Measurements from ENCODE around the gene ATRNL1. TPM values are rescaled to one million over a fixed set of nuclear protein-coding genes. Genes with fewer than 3 reads are reported as not detected.

The ATRNL1 gene, protein sequence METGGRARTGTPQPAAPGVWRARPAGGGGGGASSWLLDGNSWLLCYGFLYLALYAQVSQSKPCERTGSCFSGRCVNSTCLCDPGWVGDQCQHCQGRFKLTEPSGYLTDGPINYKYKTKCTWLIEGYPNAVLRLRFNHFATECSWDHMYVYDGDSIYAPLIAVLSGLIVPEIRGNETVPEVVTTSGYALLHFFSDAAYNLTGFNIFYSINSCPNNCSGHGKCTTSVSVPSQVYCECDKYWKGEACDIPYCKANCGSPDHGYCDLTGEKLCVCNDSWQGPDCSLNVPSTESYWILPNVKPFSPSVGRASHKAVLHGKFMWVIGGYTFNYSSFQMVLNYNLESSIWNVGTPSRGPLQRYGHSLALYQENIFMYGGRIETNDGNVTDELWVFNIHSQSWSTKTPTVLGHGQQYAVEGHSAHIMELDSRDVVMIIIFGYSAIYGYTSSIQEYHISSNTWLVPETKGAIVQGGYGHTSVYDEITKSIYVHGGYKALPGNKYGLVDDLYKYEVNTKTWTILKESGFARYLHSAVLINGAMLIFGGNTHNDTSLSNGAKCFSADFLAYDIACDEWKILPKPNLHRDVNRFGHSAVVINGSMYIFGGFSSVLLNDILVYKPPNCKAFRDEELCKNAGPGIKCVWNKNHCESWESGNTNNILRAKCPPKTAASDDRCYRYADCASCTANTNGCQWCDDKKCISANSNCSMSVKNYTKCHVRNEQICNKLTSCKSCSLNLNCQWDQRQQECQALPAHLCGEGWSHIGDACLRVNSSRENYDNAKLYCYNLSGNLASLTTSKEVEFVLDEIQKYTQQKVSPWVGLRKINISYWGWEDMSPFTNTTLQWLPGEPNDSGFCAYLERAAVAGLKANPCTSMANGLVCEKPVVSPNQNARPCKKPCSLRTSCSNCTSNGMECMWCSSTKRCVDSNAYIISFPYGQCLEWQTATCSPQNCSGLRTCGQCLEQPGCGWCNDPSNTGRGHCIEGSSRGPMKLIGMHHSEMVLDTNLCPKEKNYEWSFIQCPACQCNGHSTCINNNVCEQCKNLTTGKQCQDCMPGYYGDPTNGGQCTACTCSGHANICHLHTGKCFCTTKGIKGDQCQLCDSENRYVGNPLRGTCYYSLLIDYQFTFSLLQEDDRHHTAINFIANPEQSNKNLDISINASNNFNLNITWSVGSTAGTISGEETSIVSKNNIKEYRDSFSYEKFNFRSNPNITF (N-terminal part only)
- total RNA-seq (2021; fragmentation: NEBNext Ultra II Directional; extraction: Animal tissue kit (Norgen Biotek cat#: 25700)), result under 1 TPM in 3 of 6 experiments, not detected in 3; 0.08 to 0.23 (median 0.09) TPM
- long read RNA-seq, result 0 reads

DNA sequence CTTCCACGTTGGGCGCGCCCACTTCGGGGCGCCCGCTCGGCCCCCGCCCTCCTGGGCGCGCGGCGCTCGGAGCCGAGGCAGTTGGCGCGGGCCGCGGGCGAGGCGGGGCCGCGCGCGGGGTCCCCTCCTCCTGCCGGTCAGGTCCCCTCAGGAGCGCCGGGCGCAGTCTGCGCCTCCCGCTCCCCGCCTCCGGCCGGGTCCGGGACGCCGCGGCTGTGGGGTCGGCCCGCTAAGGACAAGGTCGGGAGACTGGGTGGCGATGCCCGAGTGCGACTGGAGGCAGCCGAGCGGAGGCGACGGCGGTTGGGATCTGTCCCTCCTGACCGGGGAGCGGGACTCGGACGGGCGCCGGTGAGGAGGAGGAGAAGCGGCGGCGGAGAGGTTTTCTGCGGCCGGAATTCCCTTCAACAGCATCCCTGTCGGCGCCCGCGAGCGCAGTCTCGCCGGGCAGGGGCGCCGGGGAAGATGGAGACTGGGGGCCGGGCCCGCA lies at the start of gene ATRNL1:
Gene ATRNL1 (plus strand): TSS at position 80 of the 490 bp plus-strand sequence. CDS start 386 bp downstream, at position 466.
- Mint-ChIP-seq H3K36me3 (ENCODE audit: low read depth) (no peaks in the 10 kb centered on the region), H3K9me3 (no peaks in the 10 kb centered on the region), H3K27me3 (ENCODE audit: insufficient read depth) (peaks cover 27% of the 10 kb centered on the region), H3K4me3 (peak within 1 kb of the TSS; percentile 81), H3K27ac (no peak within 1 kb of the TSS), H3K4me1 (ENCODE audit: low read depth) (peaks cover 14% of the 10 kb centered on the region)
- TF ChIP-seq, protein P1, sequence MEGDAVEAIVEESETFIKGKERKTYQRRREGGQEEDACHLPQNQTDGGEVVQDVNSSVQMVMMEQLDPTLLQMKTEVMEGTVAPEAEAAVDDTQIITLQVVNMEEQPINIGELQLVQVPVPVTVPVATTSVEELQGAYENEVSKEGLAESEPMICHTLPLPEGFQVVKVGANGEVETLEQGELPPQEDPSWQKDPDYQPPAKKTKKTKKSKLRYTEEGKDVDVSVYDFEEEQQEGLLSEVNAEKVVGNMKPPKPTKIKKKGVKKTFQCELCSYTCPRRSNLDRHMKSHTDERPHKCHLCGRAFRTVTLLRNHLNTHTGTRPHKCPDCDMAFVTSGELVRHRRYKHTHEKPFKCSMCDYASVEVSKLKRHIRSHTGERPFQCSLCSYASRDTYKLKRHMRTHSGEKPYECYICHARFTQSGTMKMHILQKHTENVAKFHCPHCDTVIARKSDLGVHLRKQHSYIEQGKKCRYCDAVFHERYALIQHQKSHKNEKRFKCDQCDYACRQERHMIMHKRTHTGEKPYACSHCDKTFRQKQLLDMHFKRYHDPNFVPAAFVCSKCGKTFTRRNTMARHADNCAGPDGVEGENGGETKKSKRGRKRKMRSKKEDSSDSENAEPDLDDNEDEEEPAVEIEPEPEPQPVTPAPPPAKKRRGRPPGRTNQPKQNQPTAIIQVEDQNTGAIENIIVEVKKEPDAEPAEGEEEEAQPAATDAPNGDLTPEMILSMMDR (IDR thresholded peaks at IDR 0.05), result no peak
- DNase-seq, result no peak

DNA sequence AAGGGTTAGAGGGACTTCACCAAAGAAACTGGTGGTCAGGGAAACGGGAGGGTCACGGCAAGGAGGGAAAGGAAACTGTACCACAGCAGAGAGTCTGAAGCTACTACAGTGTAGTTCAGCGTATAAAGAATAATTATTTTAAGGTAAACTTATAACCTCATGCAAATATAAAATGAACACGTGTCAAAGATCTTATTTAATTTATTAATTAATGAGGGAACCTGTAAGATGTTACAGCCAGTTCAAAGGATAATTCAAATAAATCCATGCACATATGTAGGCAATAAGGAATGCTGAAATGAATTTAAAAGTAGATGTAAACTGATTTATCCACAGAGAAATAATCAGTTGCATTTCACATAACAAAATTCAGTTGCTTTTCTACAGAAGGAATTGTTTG lies 49.4 kb upstream of the ATRNL1 start:
- Mint-ChIP-seq H3K4me3 (no peak overlapping the region), H3K27ac (no peak overlapping the region), H3K27me3 (ENCODE audit: insufficient read depth) (peaks cover 7% of the 10 kb centered on the region), H3K4me1 (ENCODE audit: low read depth) (peaks cover under 1% of the 10 kb centered on the region; the same call in 1 of the 2 replicates), H3K36me3 (ENCODE audit: low read depth) (no peaks in the 10 kb centered on the region), H3K9me3 (no peaks in the 10 kb centered on the region; the same call in 1 of the 2 replicates)
- TF ChIP-seq, protein P1 (IDR thresholded peaks at IDR 0.05), result no peak
- DNase-seq, result no peak

DNA sequence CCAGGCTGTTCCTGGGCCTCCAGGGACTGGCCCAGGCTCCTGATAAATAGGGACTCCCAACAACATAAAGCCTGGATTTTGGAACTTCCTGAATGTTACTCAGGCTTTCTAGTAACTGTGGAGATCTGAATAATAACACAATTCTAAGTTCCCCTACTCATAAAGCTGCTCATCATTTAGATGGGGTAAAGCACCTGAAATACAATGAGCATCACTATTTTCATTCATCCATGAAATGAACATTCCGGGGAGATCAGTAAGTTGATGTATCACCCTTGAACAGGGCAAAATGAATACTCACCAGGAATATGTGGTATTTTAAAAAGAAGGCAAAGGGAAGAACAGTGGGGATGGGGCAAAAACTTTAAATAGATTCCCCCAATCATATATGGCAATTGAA lies 48.3 kb upstream of the ATRNL1 start:
- no peak for DNase-seq
- Mint-ChIP-seq H3K27ac (no peak overlapping the region), H3K4me3 (no peak overlapping the region), H3K4me1 (ENCODE audit: low read depth) (peaks cover 12% of the 10 kb centered on the region), H3K27me3 (ENCODE audit: insufficient read depth) (peaks cover 2% of the 10 kb centered on the region), H3K9me3 (no peaks in the 10 kb centered on the region; the same call in 1 of the 2 replicates), H3K36me3 (ENCODE audit: low read depth) (no peaks in the 10 kb centered on the region)
- TF ChIP-seq, protein P1 (IDR thresholded peaks at IDR 0.05), result no peak

DNA sequence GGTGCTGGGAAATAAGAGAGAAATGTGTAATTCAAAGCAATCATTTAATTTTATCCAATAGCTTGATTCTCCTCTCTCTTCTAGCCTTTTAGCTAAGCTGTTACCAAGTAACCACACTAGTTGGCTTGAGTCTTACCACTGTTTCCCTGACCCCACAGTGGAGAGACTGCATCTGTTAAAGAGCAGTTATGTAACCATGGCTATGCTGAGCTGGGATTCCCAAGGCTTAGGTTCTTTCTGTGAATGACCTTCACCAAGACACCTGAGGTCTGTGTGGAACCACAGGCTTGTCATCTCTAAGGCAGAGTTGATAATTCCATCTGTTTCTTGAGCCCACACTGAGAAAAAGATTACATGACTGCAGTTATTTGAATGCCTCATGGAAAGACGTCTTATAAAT lies 47.7 kb upstream of the ATRNL1 start:
- H3K36me3 Mint-ChIP-seq (ENCODE audit: low read depth), result no peaks in the 10 kb centered on the region
- H3K27ac Mint-ChIP-seq, result no peak overlapping the region
- peaks cover 2% of the 10 kb centered on the region for H3K27me3 Mint-ChIP-seq (ENCODE audit: insufficient read depth)
- TF ChIP-seq, protein P1 (IDR thresholded peaks at IDR 0.05), result no peak
- H3K9me3 Mint-ChIP-seq, result no peaks in the 10 kb centered on the region; the same call in 1 of the 2 replicates
- H3K4me3 Mint-ChIP-seq, result no peak overlapping the region
- DNase-seq, result no peak
- peaks cover 18% of the 10 kb centered on the region for H3K4me1 Mint-ChIP-seq (ENCODE audit: low read depth)

All from HFFc6 (cell line).